Esophagus (tissue), 2 donors: Measurements from ENCODE around the gene HBE1. TPM values are rescaled to one million over a fixed set of nuclear protein-coding genes. Genes with fewer than 3 reads are reported as not detected.

ENCODE experiments used
- H3K27ac ChIP-seq, 2 donors: one replicate each; pipeline ENCODE4 v1.5.1; 2013; ENCODE audit warnings: low read depth in 2 of 2, mild to moderate bottlenecking in 2 of 2, inconsistent platforms in 1 of 2, low read length in 1 of 2, moderate library complexity in 1 of 2
- H3K27me3 ChIP-seq, 2 donors: one replicate each; pipeline ENCODE4 v1.6.1; 2013; ENCODE audit warnings: low read length in 2 of 2, control low read depth in 1 of 2, mild to moderate bottlenecking in 1 of 2; ENCODE audit not compliant: insufficient read depth in 2 of 2, control insufficient read depth in 1 of 2
- H3K36me3 ChIP-seq, 2 donors: one replicate each; pipeline ENCODE4 v1.6.1; 2013; ENCODE audit warnings: low read length in 1 of 2; ENCODE audit not compliant: control insufficient read depth in 2 of 2, insufficient read depth in 2 of 2
- H3K4me1 ChIP-seq, 2 donors: one replicate each; pipeline ENCODE4 v1.6.1; 2013; ENCODE audit warnings: low read length in 1 of 2; ENCODE audit not compliant: control insufficient read depth in 2 of 2, insufficient read depth in 2 of 2
- H3K4me3 ChIP-seq, 2 donors: one replicate each; pipeline ENCODE4 v1.5.1; 2013; ENCODE audit warnings: low read length in 2 of 2, mild to moderate bottlenecking in 2 of 2, low read depth in 1 of 2, moderate library complexity in 1 of 2
- H3K9me3 ChIP-seq, 2 donors: one replicate each; pipeline ENCODE4 v1.6.1; 2013; ENCODE audit warnings: mild to moderate bottlenecking in 2 of 2, low read depth in 1 of 2, low read length in 1 of 2, moderate library complexity in 1 of 2; ENCODE audit not compliant: control insufficient read depth in 2 of 2, insufficient read depth in 1 of 2
- WGBS, 2 donors: extraction: QIAGEN DNeasy Blood & Tissue Kit; methylation state at CpG; one replicate each; pipeline ENCODE4 v1.1.7; 2013; 5-methylcytosine and 5-hydroxymethylcytosine counted together
- polyA plus RNA-seq, 2 donors: library from polyadenylated mRNA; stranded (reverse); fragments of 200-250 nt; gene quantifications; one replicate each; pipeline ENCODE4 v1.2.3, GENCODE V29; 2013
- donor health status: healthy with polysubstance abuse.
- donor health status: Bipolar disorder and iron deficiency.

The HBE1 gene
- polyA plus RNA-seq, 2 donors, result not detected

- H3K4me3 ChIP-seq, result no peak overlapping the region
- H3K9me3 ChIP-seq, result peaks cover 0 to 7% of the 10 kb centered on the region in 2 donors
- no peak overlapping the region for H3K27ac ChIP-seq
- no peaks in the 10 kb centered on the region for H3K27me3 ChIP-seq
- no peaks in the 10 kb centered on the region for H3K36me3 ChIP-seq
- WGBS, 2 donors, result 85 to 88% methylated on average over 6 of the region's 6 CpGs
- no peaks in the 10 kb centered on the region for H3K4me1 ChIP-seq
These were observed 46.6 kb downstream of the HBE1 start for GRCh38 chr11:5223146-5223545.

Other genes starting within 250 kb of the HBE1 start
- gene OR52J3, start 223.4 kb downstream of the HBE1 start, polyA plus RNA-seq, result not detected
- not detected for gene OR52E2, start 210.3 kb downstream of the HBE1 start, polyA plus RNA-seq
- not detected for gene OR52E1, start 200.4 kb downstream of the HBE1 start, polyA plus RNA-seq
- not detected for gene OR52A5, start 131.6 kb downstream of the HBE1 start, polyA plus RNA-seq
- not detected for gene OR52A1, start 115.2 kb downstream of the HBE1 start, polyA plus RNA-seq
- not detected for gene OR51V1, start 69.3 kb downstream of the HBE1 start, polyA plus RNA-seq
- gene HBB, start 42.9 kb downstream of the HBE1 start, polyA plus RNA-seq, result under 1 TPM; 0.41 to 0.53 TPM
- gene HBD, start 35.5 kb downstream of the HBE1 start, polyA plus RNA-seq, result not detected
- not detected for gene HBG1, start 20.1 kb downstream of the HBE1 start, polyA plus RNA-seq
- gene HBG2, start 15.2 kb downstream of the HBE1 start, polyA plus RNA-seq, result not detected
- not detected for gene OR51B4, start 32.0 kb upstream of the HBE1 start, polyA plus RNA-seq
- not detected for gene OR51B2, start 54.4 kb upstream of the HBE1 start, polyA plus RNA-seq
- gene OR51B5, start 73.6 kb upstream of the HBE1 start, polyA plus RNA-seq, result not detected
- not detected for gene OR51B6, start 81.6 kb upstream of the HBE1 start, polyA plus RNA-seq
- gene OR51M1, start 113.9 kb upstream of the HBE1 start, polyA plus RNA-seq, result not detected
- not detected for gene OR51Q1, start 152.2 kb upstream of the HBE1 start, polyA plus RNA-seq
- not detected for gene OR51I1, start 171.6 kb upstream of the HBE1 start, polyA plus RNA-seq
- not detected for gene OR51I2, start 179.4 kb upstream of the HBE1 start, polyA plus RNA-seq
- not detected for gene OR52D1, start 218.7 kb upstream of the HBE1 start, polyA plus RNA-seq
- gene UBQLN3, start 240.0 kb upstream of the HBE1 start, polyA plus RNA-seq, result not detected
- under 1 TPM; 0.15 to 0.49 TPM for gene UBQLNL, start 246.8 kb upstream of the HBE1 start, polyA plus RNA-seq